Adrenal gland (tissue), 19 donors: ENCODE results near the gene PRSS53. TPM values are rescaled to one million over a fixed set of nuclear protein-coding genes. Genes with fewer than 3 reads are reported as not detected.
"Not testable (repeated sequence)": the region's sequence is repeated elsewhere in the genome, so short reads cannot be mapped to it uniquely, and the experiment has no call there.

Experiments used
- DNase-seq, 7 donors: peaks; one replicate each; pipeline ENCODE4 v3.0.0-alpha.2; 2019 to 2020
- H3K27ac ChIP-seq, 5 donors: fragments of 200-600 bp; sonication (generic) in 4 of 5; 1 replicate in 3 of 5; 2 replicates in 2 of 5; pipeline versions ENCODE4 v1.5.1 to v1.8.0; 2016 to 2020; ENCODE audit warnings: mild to moderate bottlenecking in 1 of 5
- H3K27me3 ChIP-seq: fragments of 200-600 bp; 2 replicates; pipeline ENCODE4 v1.8.0; 2021
- H3K36me3 ChIP-seq, 2 donors: fragments of 200-600 bp; replicated peaks in 1 of 2; 1 replicate in 1 of 2; 2 replicates in 1 of 2; pipeline versions ENCODE4 v1.5.1 to v1.8.0; 2018 to 2022
- H3K4me1 ChIP-seq, 2 donors: fragments of 200-600 bp; replicated peaks in 1 of 2; 1 replicate in 1 of 2; 2 replicates in 1 of 2; pipeline versions ENCODE4 v1.5.1 to v1.8.0; 2018 to 2021
- H3K4me3 ChIP-seq, 4 donors: fragments of 200-600 bp; sonication (generic) in 3 of 4; one replicate each; pipeline ENCODE4 v1.5.1; 2016 to 2018
- H3K9me3 ChIP-seq, 3 donors: fragments of 200-600 bp; sonication (generic) in 1 of 3; replicated peaks in 1 of 3; 1 replicate in 2 of 3; 2 replicates in 1 of 3; pipeline versions ENCODE4 v1.5.1 to v1.8.0; 2016 to 2021
- POLR2A ChIP-seq, 2 donors: fragments of 450-650 bp; IDR thresholded peaks; one replicate each; pipeline ENCODE4 v1.6.1; 2017; ENCODE audit warnings: antibody characterized with exemption in 2 of 2, mild to moderate bottlenecking in 2 of 2, moderate library complexity in 1 of 2
- WGBS, 4 donors: extraction: QIAGEN DNeasy Blood & Tissue Kit in 2 of 4; methylation state at CpG; one replicate each; pipeline versions ENCODE4 v1.1.5 to v1.1.7; 2013 to 2017; 5-methylcytosine and 5-hydroxymethylcytosine counted together
- intact Hi-C, 2 donors: fragments of 100-400 bp; cut with DNase I; formaldehyde crosslinking; loops; one replicate each; pipeline versions ENCODE4 v1.14.1 to v1.15.0; 2022 to 2023
- long read RNA-seq, 10 donors: library from polyadenylated mRNA in 3 of 10; unstranded in 2 of 10; stranded (forward) in 1 of 10; transcript quantifications; one replicate each; pipeline ENCODE4 v2.0.0 and lab custom pipeline, GENCODE V29; 2021 to 2026
- polyA plus RNA-seq, 3 donors: library from polyadenylated mRNA; stranded (reverse); fragments of 200-250 nt in 2 of 3; fragments of 350-450 nt in 1 of 3; fragmentation: Illumina TruSeq in 1 of 3; extraction: RNeasy Lipid Tissue Mini Kit (QIAGEN cat#74804) in 1 of 3; gene quantifications; one replicate each; pipeline ENCODE4 v1.2.3, GENCODE V29; 2013 to 2014
- total RNA-seq, 9 donors: library from RNA; depleted of rRNA in 4 of 9; stranded (reverse); fragments of >200 nt in 4 of 9; fragments of 120-200 nt in 1 of 9; fragmentation: NEBNext Ultra II Directional in 1 of 9; extraction: Animal tissue kit (Norgen Biotek cat#: 25700) in 1 of 9; gene quantifications; one replicate each; pipeline versions ENCODE4 v1.1.0 to v1.2.4, GENCODE V29; 2013 to 2023
- TF ChIP-seq, protein P1 (sequence below), 6 experiments: fragments of 450-650 bp in 4 of 6; fragments of 200-600 bp in 2 of 6; sonication (generic) in 1 of 6; IDR thresholded peaks; 1 replicate in 5 of 6; 2 replicates in 1 of 6; pipeline versions ENCODE4 v1.5.1 to v1.8.0; 2016 to 2021; ENCODE audit warnings: antibody characterized with exemption in 6 of 6, mild to moderate bottlenecking in 2 of 6, moderate library complexity in 1 of 6
- donor health status: healthy with polysubstance abuse.
- donor health status: Bipolar disorder and iron deficiency.
- donor health status: DM: yes; HTN: yes; CAD: no.
- donor health status: DM: no; HTN: no; CAD: no.
- donor health status: DM: no; HTN: no; CAD: no.
- donor health status: DM: yes; HTN: yes; CAD: no.

Gene PRSS53
- 1 to 10 TPM in 4 of 9 donors, under 1 TPM in 5; 0.18 to 3.0 (median 0.89) TPM for total RNA-seq
- 10 to 100 TPM in 1 of 3 donors, 1 to 10 TPM in 1, under 1 TPM in 1; 0.29 to 11.0 (median 3.1) TPM for polyA plus RNA-seq
- long read RNA-seq, donor 1, result 0 reads
- long read RNA-seq, donor 2, result 0 reads
- long read RNA-seq, donor 3, result 0 reads
- long read RNA-seq, donor 4, result 0 reads
- long read RNA-seq, donor 5, full-length matches to known transcripts, result 1 of 1 reads
- long read RNA-seq, donor 5, partial matches to known transcripts, result 0 of 1 reads
- long read RNA-seq, donor 5, other reads (novel, unspliced or antisense), result 0 of 1 reads
- long read RNA-seq, donor 6, result 0 reads
- long read RNA-seq, donor 7, result 0 reads
- long read RNA-seq, donor 8, result 0 reads
- long read RNA-seq, donor 9, result 0 reads
- long read RNA-seq, donor 10, result 0 reads

DNA sequence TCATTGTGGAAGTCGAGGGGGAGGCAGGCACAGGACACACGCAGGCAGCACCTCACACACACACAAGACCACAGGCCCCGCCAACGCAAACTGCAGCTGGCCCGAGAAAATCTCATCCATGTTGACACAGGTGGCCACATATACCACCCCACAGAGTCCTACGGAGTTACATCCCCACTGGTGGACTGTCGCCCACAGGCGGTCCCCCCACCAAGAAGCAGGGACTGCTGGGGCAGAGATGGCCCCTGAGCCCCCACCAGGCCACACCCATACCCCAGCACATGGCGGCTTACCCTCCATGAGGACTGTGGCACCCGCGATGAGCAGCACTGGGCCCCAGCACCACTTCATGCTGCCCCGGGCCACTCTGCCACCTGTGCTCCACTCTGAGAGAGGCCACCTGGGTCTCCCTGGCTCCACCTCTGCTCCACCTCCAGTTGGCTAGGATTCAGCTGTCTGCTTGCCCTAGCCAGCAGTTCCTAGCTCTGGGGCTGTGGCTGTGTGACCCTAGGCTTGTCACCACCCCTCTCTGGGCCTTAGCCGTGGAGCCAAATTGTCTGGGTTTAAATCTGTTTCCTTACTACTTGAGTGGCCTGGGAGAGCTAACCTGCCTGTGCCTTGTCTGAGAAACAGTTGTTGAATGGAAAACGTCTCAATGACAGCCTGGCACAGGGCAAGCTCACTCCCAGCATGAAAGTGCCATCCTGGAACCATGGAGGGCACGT lies at the start of gene PRSS53:
TSS of gene PRSS53 (minus strand) at position 485 of the 725 bp plus-strand sequence. CDS start at position 351, 134 bp downstream.
- Histone ChIP-seq H3K4me3 (no peak within 1 kb of the TSS), H3K36me3 (peaks cover 0 to 14% of the 10 kb centered on the region in 2 donors), H3K27ac (no peak within 1 kb of the TSS), H3K27me3 (no peaks in the 10 kb centered on the region), H3K4me1 (peaks cover under 1 to 8% of the 10 kb centered on the region in 2 donors), H3K9me3 (no peaks in the 10 kb centered on the region)
- TF ChIP-seq POLR2A (IDR thresholded peaks at IDR 0.05), result no peak
- TF ChIP-seq, protein P1, sequence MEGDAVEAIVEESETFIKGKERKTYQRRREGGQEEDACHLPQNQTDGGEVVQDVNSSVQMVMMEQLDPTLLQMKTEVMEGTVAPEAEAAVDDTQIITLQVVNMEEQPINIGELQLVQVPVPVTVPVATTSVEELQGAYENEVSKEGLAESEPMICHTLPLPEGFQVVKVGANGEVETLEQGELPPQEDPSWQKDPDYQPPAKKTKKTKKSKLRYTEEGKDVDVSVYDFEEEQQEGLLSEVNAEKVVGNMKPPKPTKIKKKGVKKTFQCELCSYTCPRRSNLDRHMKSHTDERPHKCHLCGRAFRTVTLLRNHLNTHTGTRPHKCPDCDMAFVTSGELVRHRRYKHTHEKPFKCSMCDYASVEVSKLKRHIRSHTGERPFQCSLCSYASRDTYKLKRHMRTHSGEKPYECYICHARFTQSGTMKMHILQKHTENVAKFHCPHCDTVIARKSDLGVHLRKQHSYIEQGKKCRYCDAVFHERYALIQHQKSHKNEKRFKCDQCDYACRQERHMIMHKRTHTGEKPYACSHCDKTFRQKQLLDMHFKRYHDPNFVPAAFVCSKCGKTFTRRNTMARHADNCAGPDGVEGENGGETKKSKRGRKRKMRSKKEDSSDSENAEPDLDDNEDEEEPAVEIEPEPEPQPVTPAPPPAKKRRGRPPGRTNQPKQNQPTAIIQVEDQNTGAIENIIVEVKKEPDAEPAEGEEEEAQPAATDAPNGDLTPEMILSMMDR (IDR thresholded peaks at IDR 0.05), result no peak
- WGBS, 4 donors, result 75 to 90% (median 84%) methylated on average over 8 to 15 of the region's 15 CpGs
- intact Hi-C loops, result loop anchor here in 1 of 2 donors (10.0 kb wide), 1 partner anchor 56 kb away; no protein-coding TSS in a partner anchor
- no peak for DNase-seq

DNA sequence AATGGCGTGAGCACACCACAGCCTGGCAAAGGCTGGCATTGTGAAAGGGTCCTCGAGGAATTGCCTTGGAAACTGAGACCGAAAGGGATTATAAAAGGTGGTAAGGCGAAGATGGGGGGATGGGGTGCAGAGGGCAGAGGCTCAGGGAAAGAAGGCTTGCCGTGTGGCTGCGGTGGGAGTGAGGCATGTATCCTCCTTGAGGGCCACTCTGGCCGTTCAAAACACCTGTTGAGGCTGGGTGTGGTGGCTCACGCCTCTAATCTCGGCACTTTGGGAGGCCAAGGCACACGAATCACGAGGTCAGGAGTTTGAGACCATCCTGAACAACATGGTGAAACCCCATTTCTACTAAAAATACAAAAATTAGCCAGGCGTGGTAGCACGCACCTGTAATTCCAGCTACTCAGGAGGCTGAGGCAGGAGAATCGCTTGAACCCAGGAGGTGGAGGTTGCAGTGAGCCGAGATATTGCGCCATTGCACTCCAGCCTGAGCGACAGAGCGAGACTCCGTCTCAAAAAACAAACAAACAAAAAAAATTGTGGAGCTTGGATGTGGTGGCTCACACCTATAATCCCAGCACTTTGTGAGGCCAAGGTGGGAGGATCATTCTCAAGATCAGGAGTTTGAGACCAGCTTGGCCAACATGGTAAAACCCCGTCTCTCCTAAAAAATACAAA lies 48.2 kb upstream of the PRSS53 start:
- DNase-seq, result peak in 1 of 7 donors; percentile 19
- H3K27ac ChIP-seq, H3K4me3 ChIP-seq, intact Hi-C loops, H3K9me3 ChIP-seq, H3K36me3 ChIP-seq, H3K27me3 ChIP-seq: not testable (repeated sequence)
- WGBS, 4 donors, result 88 to 93% (median 89%) methylated on average over 20 of the region's 20 CpGs
- H3K4me1 ChIP-seq, result peaks cover 17 to 23% of the 10 kb centered on the region in 2 donors

DNA sequence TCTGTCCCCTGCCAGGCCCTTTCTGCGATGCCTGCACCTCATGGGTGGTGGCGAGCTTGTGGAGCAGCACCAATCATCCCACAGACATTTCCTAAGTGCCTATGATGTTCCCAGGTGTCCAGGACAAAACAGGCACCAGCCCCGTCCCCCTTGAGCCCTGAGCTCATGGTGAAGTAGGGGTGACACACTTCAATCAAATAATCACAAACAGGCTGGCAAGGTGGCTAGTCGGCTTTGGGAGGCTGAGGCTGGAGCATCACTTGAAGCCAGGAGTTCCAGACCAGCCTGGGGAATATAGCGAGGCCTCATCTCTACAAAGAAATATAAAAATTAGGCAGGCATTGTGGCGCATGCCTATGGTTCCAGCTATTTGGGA lies 47.5 kb upstream of the PRSS53 start:
- no peak overlapping the region for H3K27ac ChIP-seq
- no peaks in the 10 kb centered on the region for H3K27me3 ChIP-seq
- peak in 1 of 7 donors; percentile 16 for DNase-seq
- H3K4me1 ChIP-seq, result peaks cover 10 to 16% of the 10 kb centered on the region in 2 donors
- no peak overlapping the region for H3K4me3 ChIP-seq
- WGBS, 4 donors, result 88 to 94% (median 90%) methylated on average over 4 to 6 of the region's 6 CpGs
- no peaks in the 10 kb centered on the region for H3K9me3 ChIP-seq
- intact Hi-C loops, result no loop called here
- H3K36me3 ChIP-seq, result peaks cover 0 to 4% of the 10 kb centered on the region in 2 donors
- TF ChIP-seq, protein P1 (IDR thresholded peaks at IDR 0.05), result no peak
- TF ChIP-seq POLR2A (IDR thresholded peaks at IDR 0.05), result no peak

DNA sequence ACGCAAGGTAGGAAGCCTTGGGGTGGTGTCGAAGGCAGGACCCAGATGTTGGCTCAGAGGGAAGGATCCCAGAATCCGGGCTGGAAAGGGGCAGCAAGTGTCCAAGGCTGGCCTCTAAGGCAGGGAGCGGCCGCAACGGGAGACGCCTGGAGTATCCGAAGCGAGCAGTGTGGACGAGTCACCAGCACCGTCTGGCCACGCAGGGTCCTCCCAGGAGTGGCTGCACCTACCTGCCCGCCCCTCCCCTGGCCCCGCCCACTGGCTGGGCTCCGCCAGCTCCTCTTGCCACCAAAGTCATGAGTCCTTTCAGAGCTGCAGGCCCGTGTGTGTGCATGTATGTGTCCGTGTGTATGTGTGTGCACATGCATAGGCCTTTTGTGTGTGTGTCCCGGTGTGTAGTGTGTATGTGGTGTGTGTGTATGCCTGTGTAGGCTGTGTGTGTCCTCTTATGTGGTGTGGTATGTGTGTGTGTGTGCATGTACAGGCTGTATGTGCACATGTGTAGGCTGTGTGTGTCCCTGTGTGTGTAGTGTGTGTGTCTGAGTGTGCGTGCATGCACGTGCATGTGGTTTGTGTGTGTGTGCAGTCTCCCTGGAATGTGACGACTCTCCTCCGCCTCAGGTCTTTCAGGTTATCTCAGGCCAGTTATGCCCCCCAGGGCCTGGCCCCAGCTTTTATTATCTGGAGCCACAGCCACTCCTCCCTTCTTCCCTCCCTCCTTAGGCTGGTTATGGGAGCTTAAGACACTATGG lies 47.0 kb upstream of the PRSS53 start, which contains the start of gene PRSS8:
TSS of gene PRSS8 (minus strand) at position 193 of the 752 bp plus-strand sequence. CDS start 229 bp downstream, outside the sequence.
- Histone ChIP-seq H3K9me3 (no peaks in the 10 kb centered on the region), H3K27ac (no peak within 1 kb of the TSS), H3K4me1 (peaks cover 7 to 11% of the 10 kb centered on the region in 2 donors), H3K27me3 (no peaks in the 10 kb centered on the region), H3K4me3 (no peak within 1 kb of the TSS), H3K36me3 (peaks cover 0 to 4% of the 10 kb centered on the region in 2 donors)
- intact Hi-C loops, result no loop called here
- WGBS, 4 donors, result 41 to 67% (median 54%) methylated on average over 4 to 22 of the region's 22 CpGs
- DNase-seq, result peak in 2 of 7 donors; percentile 26
- TF ChIP-seq, protein P1 (IDR thresholded peaks at IDR 0.05), result no peak
- no peak for TF ChIP-seq POLR2A (IDR thresholded peaks at IDR 0.05)
